Endodermal cell (in vitro differentiated cells): ENCODE results near the gene CCNB1IP1. TPM values are rescaled to one million over a fixed set of nuclear protein-coding genes. Genes with fewer than 3 reads are reported as not detected.

Source experiments
- DNase-seq: peaks from one replicate; pipeline ENCODE4 v3.0.0-alpha.2; 2017
- H3K27ac ChIP-seq: 2 replicates; pipeline ENCODE4 v1.5.1; 2013; ENCODE audit warnings: mild to moderate bottlenecking, low read depth, low read length, moderate library complexity
- H3K27me3 ChIP-seq: 2 replicates; pipeline ENCODE4 v1.6.1; 2013; ENCODE audit warnings: mild to moderate bottlenecking, low read length, moderate library complexity; ENCODE audit not compliant: insufficient read depth, control insufficient read depth, poor library complexity, severe bottlenecking
- H3K36me3 ChIP-seq: 2 replicates; pipeline ENCODE4 v1.7.0; 2013; ENCODE audit warnings: mild to moderate bottlenecking, low read length, moderate library complexity; ENCODE audit not compliant: control insufficient read depth, insufficient read depth
- H3K4me1 ChIP-seq: one replicate; pipeline ENCODE4 v1.7.0; 2013; ENCODE audit warnings: low read length; ENCODE audit not compliant: control insufficient read depth, insufficient read depth
- H3K4me3 ChIP-seq: 2 replicates; pipeline ENCODE4 v1.5.1; 2013; ENCODE audit warnings: mild to moderate bottlenecking, low read length, moderate library complexity
- H3K9ac ChIP-seq: 2 replicates; pipeline ENCODE4 v1.6.1; 2013; ENCODE audit warnings: mild to moderate bottlenecking, low read length, moderate library complexity; ENCODE audit not compliant: poor library complexity, severe bottlenecking; ENCODE audit errors: extremely low read depth
- H3K9me3 ChIP-seq: 2 replicates; pipeline ENCODE4 v1.6.1; 2013; ENCODE audit warnings: mild to moderate bottlenecking, low read length, moderate library complexity; ENCODE audit not compliant: control insufficient read depth
- H3K27ac Mint-ChIP-seq: 2 replicates; pipeline ENCODE4 v1.8.0; 2020; ENCODE audit warnings: mixed read lengths
- H3K27me3 Mint-ChIP-seq: 2 replicates; pipeline ENCODE4 v1.8.0; 2021; ENCODE audit warnings: mild to moderate bottlenecking, mixed read lengths; ENCODE audit not compliant: insufficient read depth
- H3K36me3 Mint-ChIP-seq: 2 replicates; pipeline ENCODE4 v1.8.0; 2020; ENCODE audit warnings: low read depth, mixed read lengths
- H3K4me1 Mint-ChIP-seq: 2 replicates; pipeline ENCODE4 v1.8.0; 2020; ENCODE audit warnings: mixed read lengths
- H3K4me3 Mint-ChIP-seq: 2 replicates; pipeline ENCODE4 v1.8.0; 2020; ENCODE audit warnings: mild to moderate bottlenecking, moderate library complexity, mixed read lengths
- H3K9me3 Mint-ChIP-seq: 2 replicates; pipeline ENCODE4 v1.8.0; 2020; ENCODE audit warnings: mild to moderate bottlenecking, mixed read lengths
- WGBS, 2 experiments: methylation state at CpG; one replicate each; pipeline versions ENCODE4 v1.1.5 to v1.1.7; 2013; ENCODE audit warnings: missing lambda C conversion rate in 2 of 2, mixed read lengths in 1 of 2; ENCODE audit not compliant: insufficient coverage in 1 of 2, insufficient read length in 1 of 2; 5-methylcytosine and 5-hydroxymethylcytosine counted together
- total RNA-seq, 2 donors: library from RNA; stranded (reverse); fragmentation: NEBNext Ultra II Directional in 1 of 2; extraction: Animal tissue kit (Norgen Biotek cat#: 25700) in 1 of 2; gene quantifications; 2 replicates in 1 of 2; 3 replicates in 1 of 2; pipeline ENCODE4 v1.2.1, GENCODE V29; 2021
- TF ChIP-seq, protein P1 (sequence below): fragments of 200-600 bp; sonication (generic); conservative IDR thresholded peaks from 2 replicates; pipeline ENCODE4 v1.5.0; 2021; ENCODE audit warnings: antibody characterized with exemption, mild to moderate bottlenecking

Gene CCNB1IP1
- total RNA-seq, 2 donors from 2014 or later, result 96.1 to 99.5 TPM

DNA sequence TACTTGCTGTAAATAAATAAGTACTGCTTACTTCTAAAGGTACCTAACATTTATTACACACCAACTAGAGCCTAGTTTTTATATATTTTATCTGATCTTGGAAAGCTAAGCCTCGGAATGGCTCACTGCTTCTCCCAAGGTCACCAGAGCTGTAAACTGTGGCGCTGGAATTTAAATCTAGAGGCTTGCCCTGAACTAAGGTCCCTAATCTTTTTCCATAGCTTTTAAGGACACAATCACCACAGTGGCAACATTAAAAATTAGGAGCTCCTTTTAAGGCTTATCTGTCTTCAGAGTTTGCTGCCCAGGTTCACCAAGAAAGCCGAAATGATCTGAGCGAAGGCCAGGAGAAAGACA lies 670 bp downstream of the CCNB1IP1 start:
- peak overlapping the region; percentile 86 for H3K4me3 ChIP-seq
- H3K27me3 ChIP-seq, result no peaks in the 10 kb centered on the region
- 0 to 1% methylated on average over 4 of the region's 4 CpGs for WGBS, 2 experiments
- peak overlapping the region; percentile 87 for H3K9ac ChIP-seq
- H3K27ac ChIP-seq, result peak overlapping the region; percentile 73
- H3K9me3 Mint-ChIP-seq, result no peaks in the 10 kb centered on the region
- no peaks in the 10 kb centered on the region for H3K4me1 ChIP-seq
- H3K27me3 Mint-ChIP-seq, result no peaks in the 10 kb centered on the region
- H3K27ac Mint-ChIP-seq, result peak overlapping the region; percentile 100
- TF ChIP-seq, protein P1, sequence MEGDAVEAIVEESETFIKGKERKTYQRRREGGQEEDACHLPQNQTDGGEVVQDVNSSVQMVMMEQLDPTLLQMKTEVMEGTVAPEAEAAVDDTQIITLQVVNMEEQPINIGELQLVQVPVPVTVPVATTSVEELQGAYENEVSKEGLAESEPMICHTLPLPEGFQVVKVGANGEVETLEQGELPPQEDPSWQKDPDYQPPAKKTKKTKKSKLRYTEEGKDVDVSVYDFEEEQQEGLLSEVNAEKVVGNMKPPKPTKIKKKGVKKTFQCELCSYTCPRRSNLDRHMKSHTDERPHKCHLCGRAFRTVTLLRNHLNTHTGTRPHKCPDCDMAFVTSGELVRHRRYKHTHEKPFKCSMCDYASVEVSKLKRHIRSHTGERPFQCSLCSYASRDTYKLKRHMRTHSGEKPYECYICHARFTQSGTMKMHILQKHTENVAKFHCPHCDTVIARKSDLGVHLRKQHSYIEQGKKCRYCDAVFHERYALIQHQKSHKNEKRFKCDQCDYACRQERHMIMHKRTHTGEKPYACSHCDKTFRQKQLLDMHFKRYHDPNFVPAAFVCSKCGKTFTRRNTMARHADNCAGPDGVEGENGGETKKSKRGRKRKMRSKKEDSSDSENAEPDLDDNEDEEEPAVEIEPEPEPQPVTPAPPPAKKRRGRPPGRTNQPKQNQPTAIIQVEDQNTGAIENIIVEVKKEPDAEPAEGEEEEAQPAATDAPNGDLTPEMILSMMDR, result peak; percentile 23
- H3K9me3 ChIP-seq, result no peaks in the 10 kb centered on the region
- peaks cover 21% of the 10 kb centered on the region for H3K36me3 ChIP-seq
- peaks cover 14% of the 10 kb centered on the region for H3K36me3 Mint-ChIP-seq
- H3K4me3 Mint-ChIP-seq, result peak overlapping the region; percentile 89
- no peak for DNase-seq
- H3K4me1 Mint-ChIP-seq, result peaks cover 20% of the 10 kb centered on the region

GRCh38 chr14:20331053-20331613 lies 1.9 kb downstream of the CCNB1IP1 start:
- peaks cover 21% of the 10 kb centered on the region for H3K4me1 Mint-ChIP-seq
- TF ChIP-seq, protein P1, result no peak
- no peaks in the 10 kb centered on the region for H3K9me3 Mint-ChIP-seq
- peak overlapping the region; percentile 42 for H3K27ac Mint-ChIP-seq
- Histone ChIP-seq H3K27me3 (no peaks in the 10 kb centered on the region), H3K9ac (no peak overlapping the region), H3K9me3 (no peaks in the 10 kb centered on the region), H3K4me1 (no peaks in the 10 kb centered on the region), H3K27ac (no peak overlapping the region), H3K36me3 (peaks cover 32% of the 10 kb centered on the region), H3K4me3 (peak overlapping the region; percentile 86)
- peaks cover 26% of the 10 kb centered on the region for H3K36me3 Mint-ChIP-seq
- WGBS, 2 experiments, result 67% methylated on average over 1 of the region's 2 CpGs; no CpG with 5 or more reads in 1 of the 2 experiments
- DNase-seq, result no peak
- H3K4me3 Mint-ChIP-seq, result peak overlapping the region; percentile 89
- no peaks in the 10 kb centered on the region for H3K27me3 Mint-ChIP-seq

- TF ChIP-seq, protein P1, result no peak
- Mint-ChIP-seq H3K4me1 (peaks cover 21% of the 10 kb centered on the region), H3K36me3 (peaks cover 38% of the 10 kb centered on the region), H3K9me3 (no peaks in the 10 kb centered on the region), H3K27me3 (no peaks in the 10 kb centered on the region), H3K27ac (no peak overlapping the region), H3K4me3 (no peak overlapping the region)
- no peaks in the 10 kb centered on the region for H3K4me1 ChIP-seq
- H3K9me3 ChIP-seq, result no peaks in the 10 kb centered on the region
- DNase-seq, result no peak
- no peak overlapping the region for H3K9ac ChIP-seq
- H3K27me3 ChIP-seq, result no peaks in the 10 kb centered on the region
- no peak overlapping the region for H3K4me3 ChIP-seq
- peaks cover 47% of the 10 kb centered on the region for H3K36me3 ChIP-seq
- H3K27ac ChIP-seq, result no peak overlapping the region
- WGBS, 2 experiments, result 100% methylated on average over 2 of the region's 2 CpGs; no CpG with 5 or more reads in 1 of the 2 experiments
Observed at GRCh38 chr14:20329355-20329754, 3.7 kb downstream of the CCNB1IP1 start.
